Keratinocyte (primary cell): Measurements from ENCODE around the gene GRK3.

Experiments used
- EZH2 ChIP-seq: IDR thresholded peaks from one replicate; pipeline ENCODE4 v1.6.1; 2012; ENCODE audit warnings: inconsistent platforms, mild to moderate bottlenecking, low read length, moderate library complexity
- TF ChIP-seq, protein P1 (sequence below), 3 experiments: IDR thresholded peaks in 1 of 3; conservative IDR thresholded peaks in 1 of 3; optimal IDR thresholded peaks in 1 of 3; 2 replicates in 2 of 3; 3 replicates in 1 of 3; pipeline versions ENCODE3 to v1.5.1; 2011; ENCODE audit warnings: low read length in 3 of 3, mild to moderate bottlenecking in 3 of 3, moderate library complexity in 2 of 3, control low read depth in 1 of 3, inconsistent platforms in 1 of 3; ENCODE audit not compliant: insufficient read depth in 2 of 3; ENCODE audit errors: extremely low read depth in 1 of 3

DNA sequence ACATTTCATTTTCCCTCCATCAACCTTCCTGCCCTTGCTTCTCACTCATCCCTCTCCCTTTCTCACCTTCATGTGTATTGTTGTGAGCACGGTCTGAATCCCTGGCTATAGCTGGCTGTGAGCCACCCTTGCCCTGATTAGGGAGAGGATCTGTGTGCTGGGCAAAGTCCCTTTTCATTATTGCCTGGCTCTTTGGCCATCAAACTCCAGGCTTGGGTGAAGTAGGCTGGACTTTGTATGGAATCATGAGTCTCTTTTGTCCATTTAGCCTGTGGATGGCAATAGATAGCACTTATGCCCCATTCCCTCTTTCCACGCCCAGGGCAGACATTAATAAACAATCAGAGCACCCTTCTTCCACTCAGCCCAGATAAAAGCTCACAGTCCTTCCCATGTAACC is 184.2 kb downstream of the GRK3 start:
- TF ChIP-seq, protein P1, sequence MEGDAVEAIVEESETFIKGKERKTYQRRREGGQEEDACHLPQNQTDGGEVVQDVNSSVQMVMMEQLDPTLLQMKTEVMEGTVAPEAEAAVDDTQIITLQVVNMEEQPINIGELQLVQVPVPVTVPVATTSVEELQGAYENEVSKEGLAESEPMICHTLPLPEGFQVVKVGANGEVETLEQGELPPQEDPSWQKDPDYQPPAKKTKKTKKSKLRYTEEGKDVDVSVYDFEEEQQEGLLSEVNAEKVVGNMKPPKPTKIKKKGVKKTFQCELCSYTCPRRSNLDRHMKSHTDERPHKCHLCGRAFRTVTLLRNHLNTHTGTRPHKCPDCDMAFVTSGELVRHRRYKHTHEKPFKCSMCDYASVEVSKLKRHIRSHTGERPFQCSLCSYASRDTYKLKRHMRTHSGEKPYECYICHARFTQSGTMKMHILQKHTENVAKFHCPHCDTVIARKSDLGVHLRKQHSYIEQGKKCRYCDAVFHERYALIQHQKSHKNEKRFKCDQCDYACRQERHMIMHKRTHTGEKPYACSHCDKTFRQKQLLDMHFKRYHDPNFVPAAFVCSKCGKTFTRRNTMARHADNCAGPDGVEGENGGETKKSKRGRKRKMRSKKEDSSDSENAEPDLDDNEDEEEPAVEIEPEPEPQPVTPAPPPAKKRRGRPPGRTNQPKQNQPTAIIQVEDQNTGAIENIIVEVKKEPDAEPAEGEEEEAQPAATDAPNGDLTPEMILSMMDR (optimal IDR thresholded peaks at IDR 0.05 in 1 of 3, IDR thresholded peaks at IDR 0.05 in 1 of 3, conservative IDR thresholded peaks at IDR 0.05 in 1 of 3; ENCODE audit: extremely low read depth in 1 of 3, insufficient read depth in 2 of 3, low read length in 3 of 3) = no peak
- TF ChIP-seq EZH2 = no peak
